ENCODE results near the gene ARL13B.

- TF ChIP-seq CTCF (conservative IDR thresholded peaks at IDR 0.05) (no peak), ZFX (IDR thresholded peaks at IDR 0.05) (no peak)
These were observed 35.1 kb downstream of the ARL13B start for GRCh38 chr3:94015025-94015424.

Data from C4-2B (cell line).